Bronchial epithelial cell (primary cell): ENCODE measurements around the gene SEC14L1. TPM values are rescaled to one million over a fixed set of nuclear protein-coding genes. Genes with fewer than 3 reads are reported as not detected.
"Not testable (repeated sequence)": the region's sequence is repeated elsewhere in the genome, so short reads cannot be mapped to it uniquely, and the experiment has no call there.

Experiments used
- DNase-seq: peaks from one replicate; pipeline ENCODE4 v3.0.0-alpha.2; 2010; ENCODE audit warnings: low read depth
- FAIRE-seq: peaks from 2 replicates; lab custom pipeline; 2011; peaks lifted over from hg19 to GRCh38; lab: Jason Lieb, UNC
- H3K27me3 ChIP-seq: 2 replicates; pipeline ENCODE4 v1.5.1; 2011; ENCODE audit warnings: low read length; ENCODE audit not compliant: control insufficient read depth, insufficient read depth
- H3K36me3 ChIP-seq: 2 replicates; pipeline ENCODE4 v1.5.1; 2011; ENCODE audit warnings: low read length; ENCODE audit not compliant: control insufficient read depth, insufficient read depth
- H3K4me3 ChIP-seq: 2 replicates; pipeline ENCODE4 v1.5.1; 2011; ENCODE audit warnings: mild to moderate bottlenecking, low read depth, low read length, control low read depth
- total RNA-seq: library from RNA; depleted of rRNA; stranded (reverse); fragments of >200 nt; gene quantifications from 2 replicates; pipeline ENCODE4 v1.2.1, GENCODE V29; 2014
- TF ChIP-seq, protein P1 (sequence below): IDR thresholded peaks from 2 replicates; pipeline ENCODE4 v1.5.1; 2011; ENCODE audit warnings: mild to moderate bottlenecking, moderate library complexity, low read length, control low read depth, inconsistent platforms; ENCODE audit not compliant: insufficient read depth, severe bottlenecking

The SEC14L1 gene
- total RNA-seq, 1 donor from 2014 or later, result 21.6 TPM

DNA sequence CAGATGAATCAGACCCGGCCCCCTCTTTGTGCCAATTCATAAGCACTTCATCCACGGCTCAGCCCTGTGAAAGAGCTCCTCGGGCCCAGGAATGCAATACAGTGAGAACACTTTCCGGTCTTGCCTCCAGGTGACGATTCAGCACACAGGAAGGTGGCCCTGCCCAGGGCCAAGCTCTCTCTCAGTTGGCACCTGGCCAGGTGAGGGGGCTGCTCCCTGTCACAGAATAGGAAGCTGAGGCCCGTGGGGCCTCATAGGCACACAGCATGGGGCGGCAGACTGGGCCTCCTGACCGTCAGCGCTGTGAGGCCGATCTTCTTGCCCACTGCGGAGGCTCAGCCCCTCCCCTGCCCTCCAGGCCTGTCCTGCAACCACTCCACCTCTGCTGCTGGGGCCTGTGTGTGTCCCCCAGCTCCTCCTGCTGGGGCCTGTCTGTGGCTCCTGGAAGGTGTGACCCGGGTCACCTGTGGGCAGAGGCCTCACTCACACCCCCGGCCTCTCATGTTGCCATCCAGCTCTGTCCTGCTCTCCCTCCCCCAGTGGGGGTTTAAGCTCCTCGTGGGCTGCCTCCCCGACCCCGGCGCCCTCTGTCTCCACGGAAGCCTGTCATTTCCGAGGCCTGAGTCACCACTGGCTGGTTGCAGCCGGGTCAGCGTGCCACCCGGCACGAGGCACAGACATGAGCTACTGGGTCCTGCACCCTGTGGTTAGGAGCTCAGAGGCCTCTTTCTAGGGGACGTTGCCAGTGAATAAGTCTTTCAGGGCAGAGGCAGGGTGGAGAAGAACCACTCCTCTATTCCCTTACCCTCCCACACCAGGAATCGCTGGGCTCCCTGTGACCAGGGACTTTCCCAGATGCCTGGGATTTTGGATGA lies 114.4 kb downstream of the SEC14L1 start:
- H3K4me3 ChIP-seq, result no peak overlapping the region
- FAIRE-seq, result peak; percentile 83
- TF ChIP-seq, protein P1, sequence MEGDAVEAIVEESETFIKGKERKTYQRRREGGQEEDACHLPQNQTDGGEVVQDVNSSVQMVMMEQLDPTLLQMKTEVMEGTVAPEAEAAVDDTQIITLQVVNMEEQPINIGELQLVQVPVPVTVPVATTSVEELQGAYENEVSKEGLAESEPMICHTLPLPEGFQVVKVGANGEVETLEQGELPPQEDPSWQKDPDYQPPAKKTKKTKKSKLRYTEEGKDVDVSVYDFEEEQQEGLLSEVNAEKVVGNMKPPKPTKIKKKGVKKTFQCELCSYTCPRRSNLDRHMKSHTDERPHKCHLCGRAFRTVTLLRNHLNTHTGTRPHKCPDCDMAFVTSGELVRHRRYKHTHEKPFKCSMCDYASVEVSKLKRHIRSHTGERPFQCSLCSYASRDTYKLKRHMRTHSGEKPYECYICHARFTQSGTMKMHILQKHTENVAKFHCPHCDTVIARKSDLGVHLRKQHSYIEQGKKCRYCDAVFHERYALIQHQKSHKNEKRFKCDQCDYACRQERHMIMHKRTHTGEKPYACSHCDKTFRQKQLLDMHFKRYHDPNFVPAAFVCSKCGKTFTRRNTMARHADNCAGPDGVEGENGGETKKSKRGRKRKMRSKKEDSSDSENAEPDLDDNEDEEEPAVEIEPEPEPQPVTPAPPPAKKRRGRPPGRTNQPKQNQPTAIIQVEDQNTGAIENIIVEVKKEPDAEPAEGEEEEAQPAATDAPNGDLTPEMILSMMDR, result no peak

DNA sequence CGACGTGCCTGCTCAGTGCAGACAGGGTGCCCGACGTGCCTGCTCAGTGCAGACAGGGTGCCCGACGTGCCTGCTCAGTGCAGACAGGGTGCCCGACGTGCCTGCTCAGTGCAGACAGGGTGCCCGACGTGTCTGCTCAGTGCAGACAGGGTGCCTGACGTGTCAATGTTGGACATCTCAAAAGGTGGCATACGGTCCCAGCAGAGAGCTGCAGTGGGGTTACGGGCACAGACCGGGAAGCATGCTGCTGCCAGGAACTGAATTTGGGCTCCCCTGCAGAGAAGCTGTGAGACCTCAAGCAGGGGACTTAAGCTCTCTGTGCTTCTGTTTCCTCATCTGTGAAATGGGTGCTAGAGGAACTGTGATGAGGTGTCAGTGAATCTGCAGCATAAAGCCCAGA lies 115.2 kb downstream of the SEC14L1 start:
- DNase-seq, H3K4me3 ChIP-seq, FAIRE-seq, H3K27me3 ChIP-seq, H3K36me3 ChIP-seq: not testable (repeated sequence)

More for the DNA sequence above, 114.4 kb downstream of the SEC14L1 start:
- DNase-seq, result peak; percentile 97
- no peaks in the 10 kb centered on the region for H3K36me3 ChIP-seq
- no peaks in the 10 kb centered on the region for H3K27me3 ChIP-seq

DNA sequence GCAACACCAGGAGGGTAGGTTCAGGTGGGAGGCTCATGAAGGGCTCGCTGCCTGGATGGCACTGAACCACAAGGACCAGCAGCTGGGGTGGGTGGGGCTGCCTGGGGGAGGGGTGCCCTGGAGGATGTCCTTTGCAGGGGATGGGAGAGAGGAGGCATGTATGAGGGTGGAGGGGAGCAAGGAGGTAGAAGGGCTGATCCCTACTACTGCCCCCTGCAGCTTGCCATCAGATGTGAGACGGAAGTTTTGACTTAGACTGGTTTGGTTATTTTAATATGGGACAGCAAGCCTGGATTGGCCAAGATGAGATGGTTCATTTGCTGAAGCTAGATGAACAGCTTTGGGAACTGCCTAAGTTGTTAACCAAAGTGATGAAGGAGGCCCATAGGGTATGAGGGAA lies 115.9 kb downstream of the SEC14L1 start:
- TF ChIP-seq, protein P1, result no peak
- no peak for DNase-seq
- no peaks in the 10 kb centered on the region for H3K36me3 ChIP-seq
- FAIRE-seq, result no peak
- H3K27me3 ChIP-seq, result no peaks in the 10 kb centered on the region
- H3K4me3 ChIP-seq, result no peak overlapping the region

DNA sequence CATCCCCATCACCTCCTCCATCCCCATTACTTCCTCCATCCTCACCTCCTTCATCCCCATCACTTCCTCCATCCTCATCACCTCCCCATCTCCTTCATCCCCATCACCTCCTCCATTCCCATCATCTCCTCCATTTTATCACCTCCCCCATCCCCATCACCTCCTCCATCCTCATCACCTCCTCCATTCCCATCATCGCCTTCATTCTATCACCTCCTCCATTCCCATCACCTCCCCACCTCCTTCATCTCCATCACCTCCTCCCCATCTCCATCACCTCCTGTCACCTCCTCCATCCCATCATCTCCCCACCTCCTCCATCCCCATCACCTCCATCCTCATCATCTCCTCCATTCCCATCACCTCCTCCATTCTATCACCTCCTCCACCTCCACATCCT lies 116.4 kb downstream of the SEC14L1 start:
- TF ChIP-seq, protein P1, result no peak
- no peak for DNase-seq
- FAIRE-seq, result no peak
- H3K4me3 ChIP-seq, result no peak overlapping the region
- H3K36me3 ChIP-seq, result no peaks in the 10 kb centered on the region
- no peaks in the 10 kb centered on the region for H3K27me3 ChIP-seq

DNA sequence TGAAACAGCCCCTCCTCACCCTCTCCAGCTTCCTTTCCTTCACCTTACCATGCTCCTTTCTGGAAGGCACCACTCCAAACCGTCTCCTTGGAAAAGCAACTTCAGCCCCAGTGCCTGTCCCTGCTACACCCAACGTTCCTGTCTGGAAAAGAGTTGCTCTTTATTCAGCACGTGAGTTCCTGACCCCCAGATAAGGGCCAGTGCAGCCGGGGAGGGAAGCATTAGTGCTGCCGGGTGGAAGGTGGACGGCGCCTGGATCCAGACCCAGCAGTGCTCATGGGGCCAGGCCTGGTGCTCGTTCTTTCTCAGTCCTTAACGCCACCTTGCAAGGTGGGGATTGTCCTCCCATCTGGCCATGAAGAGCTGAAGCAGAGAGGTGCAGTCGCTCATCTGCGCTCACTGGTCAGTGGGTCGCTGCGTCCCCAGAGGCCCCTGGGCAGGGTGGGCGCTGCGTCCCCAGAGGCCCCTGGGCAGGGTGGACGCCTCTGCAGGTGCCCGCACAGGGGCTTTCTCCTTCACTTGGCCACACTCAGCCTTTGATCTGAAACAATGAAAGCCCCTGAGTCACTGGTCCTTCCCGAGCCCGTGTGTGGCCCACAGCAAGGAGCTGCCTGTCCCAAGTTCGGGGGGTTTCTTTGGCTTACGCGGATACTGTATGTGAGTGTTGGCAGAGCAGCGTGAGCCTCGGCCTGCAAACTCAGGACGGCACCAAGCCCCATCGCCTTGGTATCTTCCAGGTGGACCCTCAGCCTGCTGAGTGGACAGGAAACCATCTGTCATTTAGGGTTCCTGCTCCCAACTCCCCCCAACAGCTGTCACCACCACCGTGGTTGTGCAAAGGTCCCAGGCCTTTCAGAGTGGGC lies 117.1 kb downstream of the SEC14L1 start:
- Histone ChIP-seq H3K36me3 (no peaks in the 10 kb centered on the region), H3K27me3 (no peaks in the 10 kb centered on the region), H3K4me3 (no peak overlapping the region)
- no peak for DNase-seq
- TF ChIP-seq, protein P1, result no peak
- FAIRE-seq, result no peak

DNA sequence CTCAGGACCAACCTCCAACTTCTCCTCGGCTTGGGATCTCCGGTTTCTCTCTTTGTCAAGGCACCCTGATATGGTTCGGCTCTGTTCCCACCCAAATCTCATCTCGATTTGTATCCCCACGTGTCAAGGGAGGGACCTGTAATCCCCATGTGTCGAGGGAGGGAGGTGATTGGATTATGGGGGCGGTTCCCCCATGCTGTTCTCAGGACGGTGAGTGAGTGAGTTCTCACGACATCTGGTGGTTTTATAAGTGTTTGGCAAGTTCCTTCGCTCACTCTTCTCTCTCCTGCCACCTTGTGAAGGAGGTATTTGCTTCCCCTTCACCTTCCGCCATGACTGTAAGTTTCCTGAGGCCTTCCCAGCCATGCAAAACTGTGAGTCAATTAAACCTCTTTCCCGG lies 117.9 kb downstream of the SEC14L1 start:
- Histone ChIP-seq H3K36me3 (no peaks in the 10 kb centered on the region), H3K27me3 (no peaks in the 10 kb centered on the region), H3K4me3 (no peak overlapping the region)
- FAIRE-seq (no peak), DNase-seq (no peak)
- TF ChIP-seq, protein P1, result no peak
